Psoas muscle (tissue), 8 donors: ENCODE measurements around the gene SLC26A9. TPM values are rescaled to one million over a fixed set of nuclear protein-coding genes. Genes with fewer than 3 reads are reported as not detected.

Source experiments
- ATAC-seq, 4 donors: fragments of 200-7000 bp; cut with Tn5 transposase; one replicate each; pipeline ENCODE4 v1.9.1; 2020; ENCODE audit warnings: moderate library complexity in 3 of 4, mild to moderate bottlenecking in 2 of 4
- DNase-seq, 2 donors: peaks; one replicate each; pipeline ENCODE4 v3.0.0-alpha.2; 2020
- H3K27ac ChIP-seq: fragments of 200-600 bp; one replicate; pipeline ENCODE4 v1.8.0; 2022
- H3K27me3 ChIP-seq, 3 donors: fragments of 200-600 bp in 1 of 3; one replicate each; pipeline versions ENCODE4 v1.6.1 to v1.8.0; 2013 to 2022; ENCODE audit warnings: low read length in 2 of 3, mild to moderate bottlenecking in 2 of 3, moderate library complexity in 1 of 3; ENCODE audit not compliant: insufficient read depth in 3 of 3
- H3K36me3 ChIP-seq, 2 donors: fragments of 200-600 bp in 1 of 2; one replicate each; pipeline versions ENCODE4 v1.6.1 to v1.8.0; 2013 to 2022; ENCODE audit warnings: low read depth in 1 of 2, mild to moderate bottlenecking in 1 of 2, moderate library complexity in 1 of 2; ENCODE audit not compliant: insufficient read depth in 1 of 2
- H3K4me1 ChIP-seq: fragments of 200-600 bp; one replicate; pipeline ENCODE4 v1.8.0; 2022
- H3K4me3 ChIP-seq: fragments of 200-600 bp; one replicate; pipeline ENCODE4 v1.8.0; 2022; ENCODE audit warnings: mild to moderate bottlenecking
- H3K9me3 ChIP-seq: fragments of 200-600 bp; one replicate; pipeline ENCODE4 v1.8.0; 2022
- CTCF ChIP-seq: fragments of 200-600 bp; IDR thresholded peaks from one replicate; pipeline ENCODE4 v1.8.0; 2022; ENCODE audit warnings: antibody characterized with exemption
- WGBS, 3 donors: extraction: QIAGEN DNeasy Blood & Tissue Kit; methylation state at CpG; one replicate each; pipeline versions ENCODE4 v1.1.6 to v1.1.7; 2013; 5-methylcytosine and 5-hydroxymethylcytosine counted together
- intact Hi-C, 2 donors: fragments of 100-400 bp; cut with DNase I; formaldehyde crosslinking; loops; one replicate each; pipeline versions ENCODE4 v1.11.0 to v1.14.2; 2022
- polyA plus RNA-seq, 3 donors: library from polyadenylated mRNA; stranded (reverse); fragments of 200-250 nt; gene quantifications; one replicate each; pipeline ENCODE4 v1.2.3, GENCODE V29; 2013
- total RNA-seq, 4 donors: library from RNA; stranded (reverse); fragmentation: NEBNext Ultra II Directional in 2 of 4; extraction: Animal tissue kit (Norgen Biotek cat#: 25700) in 2 of 4; gene quantifications; one replicate each; pipeline versions ENCODE4 v1.2.1 to v1.2.4, GENCODE V29; 2021 to 2023
- donor health status: healthy with polysubstance abuse.
- donor health status: DM: no; HTN: no; CAD: no; lungs with moderate emphysema.
- donor health status: Bipolar disorder and iron deficiency.
- donor health status: healthy.
- donor health status: DM: yes; HTN: yes; CAD: no.
- donor health status: DM: no; HTN: no; CAD: no.
- donor health status: DM: no; HTN: no; CAD: no.
- donor health status: DM: yes; HTN: yes; CAD: no.

Gene SLC26A9
- total and polyA plus RNA-seq, 7 donors = 0.15 to 5.5 (median 0.42) TPM

GRCh38 chr1:205975387-205975998 lies 32.2 kb upstream of the SLC26A9 start:
- Histone ChIP-seq H3K4me3 (no peak overlapping the region), H3K4me1 (peaks cover 12% of the 10 kb centered on the region), H3K27me3 (no peaks in the 10 kb centered on the region), H3K9me3 (no peaks in the 10 kb centered on the region), H3K36me3 (no peaks in the 10 kb centered on the region), H3K27ac (no peak overlapping the region)
- no peak for TF ChIP-seq CTCF
- ATAC-seq (no peak), DNase-seq (no peak)
- intact Hi-C loops = loop anchor here in 1 of 2 donors (5.0 to 10.0 kb wide), 3 partner anchors 168 to 381 kb away; no protein-coding TSS in a partner anchor
- WGBS, 3 donors = 77 to 85% (median 79%) methylated on average over 15 of the region's 15 CpGs

GRCh38 chr1:205974712-205975111 lies 31.5 kb upstream of the SLC26A9 start:
- intact Hi-C loops = loop anchor here in 1 of 2 donors (5.0 to 10.0 kb wide), 3 partner anchors 167 to 380 kb away; no protein-coding TSS in a partner anchor
- DNase-seq (no peak), ATAC-seq (no peak)
- no peaks in the 10 kb centered on the region for H3K36me3 ChIP-seq
- H3K27ac ChIP-seq = no peak overlapping the region
- WGBS, 3 donors = 84 to 94% (median 91%) methylated on average over 3 of the region's 3 CpGs
- H3K27me3 ChIP-seq = no peaks in the 10 kb centered on the region
- no peak for TF ChIP-seq CTCF
- H3K4me1 ChIP-seq = peaks cover 12% of the 10 kb centered on the region
- no peaks in the 10 kb centered on the region for H3K9me3 ChIP-seq
- no peak overlapping the region for H3K4me3 ChIP-seq

GRCh38 chr1:205973377-205974232 lies 30.3 kb upstream of the SLC26A9 start:
- TF ChIP-seq CTCF = no peak
- Histone ChIP-seq H3K36me3 (no peaks in the 10 kb centered on the region), H3K9me3 (no peaks in the 10 kb centered on the region), H3K4me3 (no peak overlapping the region), H3K27me3 (no peaks in the 10 kb centered on the region), H3K27ac (no peak overlapping the region), H3K4me1 (peaks cover 12% of the 10 kb centered on the region)
- ATAC-seq (no peak), DNase-seq (no peak)
- intact Hi-C loops = loop anchor here in 1 of 2 donors (10.0 kb wide), 1 partner anchor 379 kb away; no protein-coding TSS in a partner anchor
- 94 to 98% (median 96%) methylated on average over 8 of the region's 8 CpGs for WGBS, 3 donors

- intact Hi-C loops = loop anchor here in 1 of 2 donors (10.0 kb wide), 1 partner anchor 378 kb away; no protein-coding TSS in a partner anchor
- TF ChIP-seq CTCF = no peak
- H3K27ac ChIP-seq = peak overlapping the region; percentile 50
- no peak overlapping the region for H3K4me3 ChIP-seq
- H3K27me3 ChIP-seq = no peaks in the 10 kb centered on the region
- peaks cover 12% of the 10 kb centered on the region for H3K4me1 ChIP-seq
- 71 to 76% (median 72%) methylated on average over 10 to 11 of the region's 11 CpGs for WGBS, 3 donors
- ATAC-seq = no peak
- no peak for DNase-seq
- H3K36me3 ChIP-seq = no peaks in the 10 kb centered on the region
- H3K9me3 ChIP-seq = no peaks in the 10 kb centered on the region
Measured at GRCh38 chr1:205972491-205973168, 29.4 kb upstream of the SLC26A9 start.
